Measurements from ENCODE around the gene MYBPH.

MYBPH gene, protein sequence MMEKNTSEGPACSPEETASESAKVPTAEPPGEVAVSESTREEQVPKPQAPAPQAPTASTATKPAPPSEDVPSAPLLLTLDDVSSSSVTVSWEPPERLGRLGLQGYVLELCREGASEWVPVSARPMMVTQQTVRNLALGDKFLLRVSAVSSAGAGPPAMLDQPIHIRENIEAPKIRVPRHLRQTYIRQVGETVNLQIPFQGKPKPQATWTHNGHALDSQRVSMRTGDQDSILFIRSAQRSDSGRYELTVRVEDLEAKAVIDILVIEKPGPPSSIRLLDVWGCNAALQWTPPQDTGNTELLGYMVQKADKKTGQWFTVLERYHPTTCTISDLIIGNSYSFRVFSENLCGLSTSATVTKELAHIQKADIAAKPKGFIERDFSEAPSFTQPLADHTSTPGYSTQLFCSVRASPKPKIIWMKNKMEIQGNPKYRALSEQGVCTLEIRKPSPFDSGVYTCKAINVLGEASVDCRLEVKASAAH

DNA sequence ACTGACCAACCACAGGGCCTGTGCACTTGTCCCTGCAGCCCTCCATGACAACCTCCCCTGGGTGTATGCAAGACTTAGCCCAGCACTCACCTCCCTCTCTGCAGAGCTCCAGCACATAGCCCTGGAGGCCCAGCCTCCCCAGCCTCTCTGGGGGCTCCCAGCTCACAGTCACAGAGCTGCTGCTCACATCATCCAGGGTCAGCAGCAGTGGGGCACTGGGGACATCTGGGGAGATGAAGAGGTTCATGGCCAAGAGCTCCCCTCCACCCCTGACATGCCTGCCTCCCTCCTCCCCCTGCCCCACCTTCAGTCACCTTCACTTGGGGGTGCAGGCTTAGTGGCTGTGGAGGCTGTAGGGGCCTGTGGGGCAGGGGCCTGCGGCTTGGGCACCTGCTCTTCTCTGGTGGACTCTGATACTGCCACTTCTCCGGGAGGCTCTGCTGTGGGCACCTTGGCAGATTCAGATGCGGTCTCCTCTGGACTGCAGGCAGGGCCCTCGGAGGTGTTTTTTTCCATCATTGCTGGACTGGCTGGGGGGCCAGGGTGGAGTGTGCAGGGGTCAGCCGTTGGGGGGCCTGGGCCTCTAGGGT is at the start of gene MYBPH:
MYBPH (minus strand) TSS at position 590 of the 590 bp plus-strand sequence; CDS start at position 519, 71 bp downstream.
- no peak for DNase-seq

DNA sequence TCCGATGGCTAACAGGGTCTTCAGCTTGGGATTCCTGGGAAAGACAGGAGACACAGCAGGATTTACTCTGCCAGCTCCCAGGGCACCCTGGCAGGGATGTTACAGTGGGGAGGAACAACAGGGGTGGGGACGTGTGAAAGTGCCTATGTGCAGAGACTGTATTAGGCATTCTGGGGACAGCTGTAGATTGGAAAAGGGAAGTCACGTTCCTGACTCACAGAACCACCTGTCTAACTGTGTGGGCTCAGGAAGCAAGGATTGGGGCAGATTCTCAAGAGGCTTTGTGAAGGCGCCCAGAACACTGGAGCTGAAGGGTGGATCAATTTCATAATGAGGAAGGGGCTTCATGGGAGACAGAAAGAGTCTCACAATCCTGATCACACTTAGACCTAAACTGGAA is 49.4 kb upstream of the MYBPH start:
- DNase-seq, result no peak

DNA sequence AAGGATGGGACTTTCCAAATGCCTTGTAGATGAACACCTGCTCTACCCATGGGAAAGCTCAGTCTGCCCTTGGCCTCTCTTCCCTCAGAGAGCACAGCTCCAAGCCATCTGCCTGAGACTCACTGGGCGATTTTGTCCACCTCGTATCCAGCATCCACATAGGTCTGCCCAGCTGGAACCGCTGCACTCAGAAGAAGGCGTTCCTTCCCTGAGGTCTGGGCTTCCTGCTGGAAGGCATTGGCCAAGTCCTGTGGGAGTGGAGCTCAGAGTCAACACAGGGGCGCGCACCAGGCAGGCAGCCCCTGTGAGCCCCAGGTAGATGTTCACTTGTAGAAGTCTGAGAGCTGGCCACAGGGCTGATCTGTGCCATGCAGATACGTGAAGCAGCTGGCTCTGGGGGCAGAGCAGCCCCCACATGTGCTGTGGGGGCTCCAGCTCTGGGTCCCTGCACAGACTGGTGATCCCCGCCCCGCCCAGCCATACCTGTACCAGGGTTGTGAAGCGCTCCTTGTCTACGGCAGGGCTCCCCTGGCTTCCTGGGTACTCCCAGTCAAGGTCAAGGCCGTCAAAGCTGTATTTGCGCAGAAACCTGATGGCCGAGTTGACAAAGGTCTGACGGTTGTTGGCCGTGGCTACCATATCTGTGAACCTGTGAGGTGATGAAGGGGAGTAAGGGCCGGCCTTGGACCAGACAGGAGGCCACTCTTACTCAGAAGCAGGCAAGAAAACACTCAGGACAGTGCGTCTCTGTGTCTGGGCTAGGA is 47.6 kb upstream of the MYBPH start:
- no peak for DNase-seq

DNA sequence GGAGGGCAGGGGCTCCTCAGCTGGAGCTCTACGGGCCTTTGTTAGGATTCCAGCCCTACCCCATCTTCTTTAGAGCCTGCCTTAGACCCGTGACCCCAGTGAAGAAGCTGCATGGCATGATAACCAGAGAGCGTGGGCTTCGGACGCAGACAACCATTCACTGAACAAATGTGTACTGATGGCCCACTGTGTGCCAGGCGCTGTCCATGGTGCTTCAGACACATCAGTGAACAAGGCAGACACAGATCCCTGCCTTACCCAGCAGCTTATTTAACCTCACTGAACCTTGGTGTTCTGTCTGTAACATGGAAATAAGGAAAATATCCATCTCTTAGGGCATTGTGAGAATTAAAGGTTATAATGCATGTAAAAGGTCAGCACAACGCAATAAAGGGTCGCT is 44.3 kb upstream of the MYBPH start:
- no peak for DNase-seq

DNA sequence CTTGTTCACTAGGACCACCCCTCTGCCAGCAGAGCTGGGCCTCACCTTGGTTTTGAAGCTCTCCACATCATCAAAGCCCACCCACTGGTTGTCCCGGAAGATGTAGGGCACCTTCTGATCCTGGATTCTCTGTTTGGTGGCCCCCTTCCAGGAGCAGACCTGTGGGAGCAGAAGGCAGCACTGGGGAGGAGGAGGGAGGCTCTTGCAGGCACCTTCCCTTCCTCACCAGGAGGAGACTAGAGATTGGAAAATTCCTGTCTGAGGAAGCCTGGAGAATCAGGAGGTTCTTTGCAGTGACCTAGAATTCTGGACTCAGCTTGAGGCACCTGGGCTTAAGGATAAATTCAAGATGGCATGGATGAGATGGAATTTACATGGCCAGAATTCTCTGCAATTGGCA is 43.5 kb upstream of the MYBPH start:
- DNase-seq, result no peak

DNA sequence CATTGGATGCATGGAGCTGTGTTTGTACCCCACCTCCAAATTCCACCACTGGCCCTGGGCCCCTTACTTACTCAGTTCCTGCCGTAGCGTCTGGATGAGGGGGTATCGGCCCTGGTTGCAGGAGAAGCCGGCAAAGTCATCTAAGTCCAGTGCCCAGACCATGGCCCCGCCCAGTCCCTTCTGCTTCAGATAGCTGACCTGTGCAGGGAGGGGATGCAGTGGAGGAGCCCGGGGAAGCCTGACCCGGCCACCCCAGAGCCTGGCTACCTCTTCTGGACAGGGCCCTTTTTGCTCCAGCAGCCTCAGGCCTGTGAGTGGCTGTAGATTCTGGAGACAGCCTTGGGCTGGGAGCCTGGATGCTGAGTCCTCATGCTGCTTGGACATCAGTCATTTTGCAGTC is 42.0 kb upstream of the MYBPH start:
- DNase-seq, result no peak

DNA sequence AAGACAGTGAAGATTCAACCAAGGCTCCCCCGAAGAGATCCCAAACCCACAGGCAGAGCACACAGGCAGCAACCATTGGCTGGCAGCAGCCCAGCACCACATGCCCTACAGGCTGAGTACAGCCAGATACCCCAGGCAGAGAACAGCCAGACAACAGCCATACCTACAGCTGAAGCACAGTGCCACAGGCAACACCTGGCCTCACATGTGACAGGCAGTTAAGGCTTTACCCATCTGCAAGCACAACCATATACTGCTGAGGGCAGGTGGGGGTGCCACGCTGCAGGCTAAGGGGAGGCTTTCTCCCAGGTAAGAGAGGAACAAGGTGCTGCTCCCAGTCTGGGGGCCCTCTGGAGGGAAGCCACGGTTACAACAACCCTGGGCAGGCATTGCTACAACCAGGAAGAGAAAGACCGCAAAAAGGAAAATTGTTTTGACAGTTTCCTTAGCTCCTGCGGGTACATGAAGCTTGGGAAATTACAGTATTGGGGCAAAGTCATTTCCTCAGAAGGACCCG is 41.6 kb upstream of the MYBPH start:
- no peak for DNase-seq

DNA sequence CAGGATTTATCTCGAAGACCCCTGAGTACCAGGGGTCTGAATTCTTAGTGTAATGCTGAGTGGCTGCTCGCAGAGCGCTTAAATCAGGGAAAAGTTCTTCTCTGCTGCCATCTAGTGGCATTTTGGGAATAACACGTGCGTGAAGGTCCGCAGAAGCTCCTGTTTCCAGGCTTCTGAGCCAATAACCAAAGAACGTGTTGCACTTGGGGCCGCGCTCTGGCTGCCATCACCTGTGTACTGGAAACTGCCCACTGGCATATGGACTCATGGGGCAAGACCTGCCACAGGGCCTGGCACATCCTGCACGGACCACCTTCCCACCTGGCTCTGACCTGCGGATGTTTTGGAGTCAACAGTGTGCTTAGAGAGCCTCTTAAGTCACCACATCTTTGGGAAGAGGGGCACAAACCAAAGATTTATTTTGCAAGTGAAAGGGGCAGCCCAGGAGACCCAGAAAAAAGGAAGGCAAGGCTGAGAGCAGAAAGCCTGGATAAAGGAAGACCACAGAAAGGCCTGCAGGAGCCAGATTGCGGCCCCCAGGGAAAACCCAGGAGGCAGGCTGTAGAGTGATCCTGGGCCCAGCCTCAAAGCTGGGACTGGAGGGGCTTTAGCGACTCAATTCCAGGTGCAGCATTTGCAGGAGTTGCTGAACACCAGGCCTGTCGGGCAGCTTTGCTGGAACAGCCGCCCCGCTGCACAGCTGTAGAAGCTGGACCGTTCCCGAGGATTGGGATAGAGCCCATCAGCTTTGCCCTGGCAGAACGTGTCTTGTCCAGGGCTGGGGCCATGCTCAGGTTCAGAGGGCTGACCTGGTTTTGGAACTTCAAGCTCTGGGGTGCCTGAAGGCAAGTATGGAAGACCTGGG is 40.9 kb upstream of the MYBPH start:
- DNase-seq, result peak; percentile 81

DNA sequence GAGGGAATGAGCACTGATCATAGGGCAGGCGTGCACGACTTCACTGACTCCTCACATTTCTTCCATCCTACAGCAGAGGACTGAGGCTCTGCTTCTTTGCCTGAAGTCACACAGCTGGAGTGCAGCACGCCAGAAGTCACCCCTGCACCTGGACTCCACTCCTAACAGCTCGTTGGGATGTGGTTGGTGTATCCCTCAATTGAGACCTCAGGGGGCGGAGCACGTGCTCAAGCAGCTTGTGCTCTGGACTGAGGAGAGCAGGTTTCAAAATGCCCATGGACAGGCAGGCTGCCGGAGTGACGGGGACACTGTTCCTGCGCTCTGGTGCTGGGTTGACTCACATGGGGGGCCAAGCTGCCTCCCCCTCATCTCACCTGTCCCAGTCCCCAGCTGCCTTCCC is 39.9 kb upstream of the MYBPH start:
- no peak for DNase-seq

DNA sequence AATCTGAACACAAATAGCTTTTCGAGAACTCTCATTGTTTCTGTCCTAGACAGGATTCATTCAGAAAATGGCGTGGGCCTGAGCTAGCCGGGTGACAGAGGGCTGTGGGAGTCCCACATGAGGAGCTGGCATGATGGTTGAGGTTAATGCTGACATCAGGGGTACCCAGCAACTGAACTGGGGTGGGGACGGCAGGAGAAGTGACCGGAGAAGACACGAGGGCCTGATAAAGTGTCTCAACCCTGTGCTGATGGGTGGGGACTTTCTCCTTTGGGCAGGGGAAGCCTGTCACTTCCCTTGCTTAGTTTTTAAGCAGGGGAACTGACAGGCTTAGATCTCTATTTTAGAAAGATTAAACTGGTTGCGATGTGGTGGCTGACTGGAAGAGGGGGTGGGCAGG is 39.2 kb upstream of the MYBPH start:
- DNase-seq, result no peak

DNA sequence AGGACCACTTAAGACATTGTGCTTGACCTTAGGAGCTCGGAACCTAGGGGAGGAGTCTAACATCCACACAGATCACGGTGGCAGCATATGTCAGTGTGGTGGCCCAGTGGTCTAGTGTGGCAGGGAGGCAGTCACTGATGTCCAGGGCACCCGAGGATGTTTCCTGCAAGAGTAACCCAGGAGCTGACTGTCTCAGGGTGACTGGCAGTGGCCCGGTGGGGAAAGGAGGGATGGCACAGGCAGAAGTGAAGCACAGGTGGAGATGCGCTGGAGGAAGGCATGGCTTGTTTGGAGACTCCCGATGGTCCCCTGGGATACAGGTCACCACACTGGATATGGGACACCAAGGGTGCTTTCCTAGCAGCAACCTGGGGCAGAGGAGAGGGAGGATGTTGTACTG is 37.5 kb upstream of the MYBPH start:
- DNase-seq, result no peak

DNA sequence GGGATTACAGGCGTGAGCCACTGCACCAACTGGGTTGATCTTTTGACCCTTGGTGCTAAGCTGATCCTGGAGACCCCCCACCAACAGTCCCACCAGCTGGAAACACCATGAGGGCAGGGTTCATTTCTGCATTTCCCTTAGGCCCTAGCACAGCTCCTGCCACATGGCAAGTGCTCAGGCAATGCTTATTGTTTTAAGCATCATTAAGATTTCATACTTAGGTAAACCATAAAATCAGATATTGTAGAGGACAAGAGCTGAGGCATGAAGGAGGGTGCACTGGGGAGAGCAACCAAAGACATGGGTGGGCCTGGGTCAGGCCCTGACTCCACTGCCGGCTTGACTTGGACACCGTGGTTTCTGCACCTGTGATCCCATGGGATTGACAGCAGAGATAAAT is 36.2 kb upstream of the MYBPH start:
- no peak for DNase-seq

DNA sequence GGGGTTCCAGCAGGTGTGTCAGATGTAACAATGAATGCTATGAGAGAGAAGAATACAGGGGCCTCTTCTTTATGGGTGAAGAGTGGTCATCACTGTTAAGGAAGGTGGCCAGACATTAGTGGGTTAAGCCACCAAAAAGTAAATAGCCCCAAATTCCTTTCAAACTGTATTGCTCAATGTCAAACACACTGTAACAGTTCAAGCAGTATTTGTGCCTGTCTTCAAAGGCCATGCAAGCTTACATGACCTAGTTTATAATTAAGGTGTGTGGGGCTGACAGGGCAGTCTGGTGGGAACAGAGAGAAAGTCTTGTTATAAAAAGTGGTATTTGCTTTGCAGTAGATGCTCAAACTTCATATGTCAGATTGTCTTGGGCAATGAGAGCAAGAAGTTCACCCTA is 35.4 kb upstream of the MYBPH start:
- DNase-seq, result no peak

DNA sequence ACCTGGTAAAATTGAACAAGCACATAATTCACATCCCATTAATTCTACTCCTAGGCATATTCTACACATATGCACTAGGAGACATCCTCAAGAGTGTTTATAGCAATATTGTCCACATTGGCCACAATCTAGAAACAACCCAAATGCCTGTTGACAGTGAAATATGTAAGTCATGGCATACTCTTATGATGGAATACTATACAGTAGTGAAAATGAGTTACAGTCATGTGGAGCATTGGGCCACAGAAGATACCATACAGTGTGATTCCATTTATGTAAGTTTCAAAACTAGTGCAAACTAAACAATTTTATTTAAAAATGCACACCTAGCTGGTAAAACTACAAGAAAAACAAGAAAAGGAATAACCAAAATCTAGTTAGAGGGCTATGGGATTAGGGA is 34.7 kb upstream of the MYBPH start:
- DNase-seq, result no peak

DNA sequence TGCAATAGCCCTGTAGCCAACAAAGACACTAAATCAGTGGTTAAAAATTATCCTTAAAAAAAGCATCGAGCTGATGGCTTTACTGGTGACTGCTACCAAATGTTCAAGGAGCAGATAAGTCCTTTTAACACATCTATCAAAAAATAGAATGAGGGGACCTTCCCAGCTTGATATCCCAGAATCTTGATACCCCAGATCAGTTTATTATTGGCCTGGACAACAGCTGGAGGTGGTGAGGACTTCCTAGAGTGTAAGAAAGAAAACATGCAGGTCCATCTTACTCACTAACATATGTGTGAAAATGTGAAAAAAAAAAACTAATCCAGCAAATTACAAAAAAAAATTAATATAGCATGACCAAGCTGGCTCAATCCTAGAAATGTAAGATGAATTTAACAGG is 32.6 kb upstream of the MYBPH start:
- no peak for DNase-seq

DNA sequence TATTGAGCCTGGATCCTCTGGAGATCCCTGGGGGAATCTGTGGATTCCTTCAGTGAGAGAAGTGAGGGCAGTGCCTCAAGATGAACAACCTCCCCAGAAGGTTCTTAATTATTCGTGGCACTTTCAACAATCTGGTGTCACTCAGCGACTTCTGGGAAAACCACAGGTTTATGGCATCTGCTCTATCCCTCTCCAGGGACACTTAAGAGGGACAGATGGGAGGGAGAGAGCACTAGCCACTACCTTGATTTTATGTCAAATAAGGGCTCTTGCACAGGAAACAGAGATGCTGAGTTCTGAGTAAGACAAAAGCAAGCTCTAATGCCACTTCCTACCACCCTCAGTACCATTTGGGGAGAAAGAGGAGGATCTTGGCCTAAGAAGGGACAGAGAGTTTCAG is 32.1 kb upstream of the MYBPH start:
- no peak for DNase-seq

DNA sequence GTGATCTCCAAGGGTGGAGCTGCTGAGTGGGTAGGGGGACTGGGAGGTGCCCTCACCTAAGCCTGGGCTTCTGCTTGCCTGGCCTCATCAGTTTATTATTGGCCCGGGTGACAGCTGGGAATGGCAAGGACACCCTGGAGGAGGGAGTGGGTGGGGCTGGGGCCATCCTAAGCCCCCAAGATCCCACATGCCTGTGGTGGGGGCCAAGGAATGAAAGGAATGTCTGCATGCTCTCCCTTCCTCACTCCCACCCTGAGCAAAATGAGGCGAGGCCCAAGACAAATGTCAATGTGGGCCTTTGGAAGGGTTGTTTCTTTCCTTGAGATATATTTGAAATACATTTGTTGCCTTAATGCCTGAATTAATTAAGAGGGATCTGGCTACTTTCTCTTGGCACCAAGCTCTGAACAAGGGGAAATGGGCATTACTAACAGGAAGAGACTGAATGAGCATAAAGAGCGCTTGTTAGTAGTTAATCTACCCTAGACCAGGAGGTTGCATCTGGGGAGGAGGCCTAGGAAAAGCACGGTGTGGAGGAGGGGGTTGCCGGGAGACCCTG is 30.6 kb upstream of the MYBPH start:
- DNase-seq, result peak; percentile 7

DNA sequence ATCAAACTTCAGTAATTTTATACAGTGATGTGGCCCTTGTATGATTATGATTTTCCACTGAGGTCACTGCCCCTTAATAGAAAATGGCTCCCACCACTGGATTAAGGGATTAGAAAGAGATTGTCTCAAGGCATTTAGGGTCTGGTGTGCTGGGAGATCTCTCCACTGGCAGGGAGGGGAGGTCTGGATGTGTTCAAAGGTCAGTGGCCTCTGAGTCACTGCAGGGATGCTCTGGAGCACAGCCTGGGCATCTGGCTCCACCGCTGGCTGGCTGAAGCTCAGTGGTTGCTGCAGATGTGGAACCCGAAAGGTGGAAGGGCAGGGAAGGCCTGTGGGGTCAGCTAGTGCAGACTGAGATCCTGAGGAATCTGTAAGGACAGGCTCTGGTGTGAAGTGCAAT is 29.1 kb upstream of the MYBPH start:
- no peak for DNase-seq

DNA sequence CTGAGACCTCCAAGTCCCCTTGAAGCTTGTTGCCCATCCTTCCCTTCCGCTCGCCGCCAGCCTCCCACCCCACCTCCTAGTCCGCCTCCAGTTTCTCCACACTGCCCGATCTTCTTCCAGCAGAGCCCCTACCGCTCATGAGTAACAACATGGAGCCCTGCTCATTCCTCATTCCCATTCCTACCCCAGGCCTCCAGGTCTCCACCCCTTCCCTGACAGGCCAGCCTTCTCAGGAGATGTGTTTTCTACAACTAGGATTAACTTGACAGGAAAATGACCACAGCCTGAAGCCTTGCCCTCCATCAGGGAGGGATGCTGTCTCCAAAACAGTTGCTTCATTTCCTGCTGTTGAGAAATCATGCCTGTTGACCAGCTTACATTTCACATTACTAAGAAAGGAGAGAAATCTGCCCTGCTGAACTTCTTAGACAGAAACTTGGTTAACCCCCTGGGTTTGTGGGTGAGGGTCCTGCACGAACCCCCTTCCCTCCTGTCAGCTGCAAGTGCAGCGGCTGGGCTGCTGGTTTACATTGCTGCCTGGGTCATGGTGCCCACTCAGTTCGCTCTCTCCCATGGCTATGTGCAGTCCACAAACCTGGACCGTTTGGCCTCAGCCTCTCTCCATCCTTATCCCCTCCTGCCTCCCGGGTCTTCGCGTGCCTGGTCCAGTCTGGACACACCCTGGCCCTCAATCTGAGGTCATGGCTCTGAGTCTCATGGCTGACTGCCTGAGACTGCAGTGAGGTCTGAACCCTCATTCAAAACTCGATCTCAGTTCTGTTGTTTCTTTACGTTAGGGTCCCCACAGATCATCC is 27.0 kb upstream of the MYBPH start:
- no peak for DNase-seq

DNA sequence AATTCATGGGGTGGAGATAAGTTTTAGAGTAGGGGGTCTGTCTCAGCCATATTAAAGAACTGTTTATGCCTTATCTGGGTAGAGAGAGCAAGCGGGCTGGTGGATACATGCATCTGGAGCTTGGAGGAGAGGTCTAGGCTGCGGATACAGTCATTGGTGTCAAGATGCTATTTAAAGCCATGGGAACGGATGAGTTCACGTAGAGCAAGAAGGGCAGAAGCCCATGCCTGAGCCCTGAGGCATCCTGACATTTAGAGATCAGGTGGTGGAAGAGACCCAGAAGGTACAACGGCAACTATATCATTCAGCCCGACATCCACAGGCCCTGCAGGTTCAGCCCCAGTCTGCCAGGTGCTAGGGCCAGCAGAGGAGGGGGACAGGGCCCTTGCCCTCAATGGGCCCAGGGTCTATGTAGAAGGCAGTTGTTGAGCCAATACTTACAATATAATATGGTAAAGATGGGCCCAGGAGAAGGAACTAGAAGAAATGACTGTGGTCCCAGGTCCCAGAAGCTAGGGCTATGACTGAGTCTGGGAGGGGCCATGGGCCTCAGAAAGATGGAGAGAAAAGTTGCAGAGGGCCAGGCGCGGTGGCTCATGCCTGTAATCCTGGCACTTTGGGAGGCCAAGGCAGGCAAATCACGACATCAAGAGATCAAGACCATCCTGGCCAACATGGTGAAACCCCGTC is 26.0 kb upstream of the MYBPH start:
- DNase-seq, result no peak

DNA sequence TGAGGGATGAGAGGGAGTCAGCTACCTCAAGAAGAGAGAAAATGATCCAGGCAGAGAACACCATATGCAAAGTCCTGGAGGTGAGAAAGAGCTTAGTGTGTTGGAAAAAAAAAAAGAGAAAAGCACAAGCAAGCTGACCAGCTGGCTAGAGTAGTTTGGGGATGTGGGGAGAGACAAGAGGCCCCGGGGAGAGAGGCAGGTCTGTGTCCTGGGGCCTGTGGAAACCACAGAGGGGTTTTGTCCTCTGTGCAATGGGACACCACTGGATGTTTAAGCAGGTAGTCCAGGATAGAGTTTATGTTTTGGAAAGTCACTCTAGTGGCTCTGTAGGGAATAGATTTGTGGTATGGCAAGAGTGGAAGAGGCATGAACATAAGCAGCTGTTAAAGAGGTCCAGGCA is 25.3 kb upstream of the MYBPH start:
- no peak for DNase-seq
